SW 1271 (cell line): Measurements from ENCODE around the gene MYBPC2.

ENCODE experiments used
- DNase-seq, 2 experiments: peaks; one replicate each; lab custom pipeline; 2025; lab: John Stamatoyannopoulos, UW

The MYBPC2 gene

GRCh38 chr19:50410109-50410508 lies 22.6 kb upstream of the MYBPC2 start:
- no peak for DNase-seq

GRCh38 chr19:50412419-50412818 lies 20.3 kb upstream of the MYBPC2 start:
- DNase-seq, result no peak

GRCh38 chr19:50413096-50413495 lies 19.6 kb upstream of the MYBPC2 start:
- DNase-seq, result no peak

GRCh38 chr19:50413531-50413930 lies 19.2 kb upstream of the MYBPC2 start:
- DNase-seq, result no peak

GRCh38 chr19:50414864-50415660 lies 17.6 kb upstream of the MYBPC2 start:
- no peak for DNase-seq

- no peak for DNase-seq
These were observed 17.0 kb upstream of the MYBPC2 start for GRCh38 chr19:50415661-50416033.

- no peak for DNase-seq
These were observed 16.4 kb upstream of the MYBPC2 start for GRCh38 chr19:50416034-50416977.

GRCh38 chr19:50417111-50418081 lies 15.3 kb upstream of the MYBPC2 start:
- no peak for DNase-seq

GRCh38 chr19:50418176-50419021 lies 14.3 kb upstream of the MYBPC2 start, which contains the start of gene SPIB:
SPIB (plus strand) TSS chr19:50418938; CDS start chr19:50418963, 25 bp downstream.
- DNase-seq, result no peak

GRCh38 chr19:50419022-50419579 lies 13.6 kb upstream of the MYBPC2 start:
- DNase-seq, result no peak

GRCh38 chr19:50419580-50420035 lies 13.1 kb upstream of the MYBPC2 start:
- no peak for DNase-seq

GRCh38 chr19:50420127-50420526 lies 12.6 kb upstream of the MYBPC2 start:
- no peak for DNase-seq

GRCh38 chr19:50420808-50421207 lies 11.9 kb upstream of the MYBPC2 start:
- DNase-seq, result no peak

GRCh38 chr19:50422397-50423278 lies 10.1 kb upstream of the MYBPC2 start:
- no peak for DNase-seq

- DNase-seq, result no peak
These were observed 9.2 kb upstream of the MYBPC2 start for GRCh38 chr19:50423279-50424113.

GRCh38 chr19:50425581-50425980 lies 7.1 kb upstream of the MYBPC2 start:
- DNase-seq, result no peak

GRCh38 chr19:50427318-50427925 lies 5.3 kb upstream of the MYBPC2 start:
- no peak for DNase-seq

- no peak for DNase-seq
These were observed 4.7 kb upstream of the MYBPC2 start for GRCh38 chr19:50427997-50428425.
